IMR-90 (cell line): ENCODE measurements around the gene ABCA10. TPM values are rescaled to one million over a fixed set of nuclear protein-coding genes. Genes with fewer than 3 reads are reported as not detected.

Experiments
- ATAC-seq: fragments of 200-7000 bp; cut with Tn5 transposase; 2 replicates; pipeline ENCODE4 v1.9.1; 2020; ENCODE audit warnings: low read depth, mild to moderate bottlenecking, moderate library complexity
- BruUV-seq: library from RNA; stranded (reverse); fragments of 400-500 nt; replicated peaks from 2 replicates; lab custom pipeline; 2021; lab: Mats Ljungman, UMichigan
- CTCF ChIA-PET: fragments of 300-600 bp; formaldehyde crosslinking; extraction: SDS; loops from one replicate; lab custom pipeline; 2021; ENCODE audit warnings: antibody characterized with exemption; lab: Yijun Ruan, JAX
- POLR2A ChIA-PET: fragments of 300-600 bp; sonication (Branson Sonifier 250); formaldehyde crosslinking; loops from one replicate; lab custom pipeline; 2022; ENCODE audit warnings: antibody characterized with exemption; ENCODE audit not compliant: unreplicated experiment; lab: Charles Lee
- DNase-seq: peaks from one replicate; pipeline ENCODE4 v3.0.0; 2013
- H2AFZ ChIP-seq: replicated peaks from 2 replicates; pipeline ENCODE3; 2013; ENCODE audit warnings: low read length, mild to moderate bottlenecking; ENCODE audit not compliant: poor library complexity
- H2AK5ac ChIP-seq: 2 replicates; pipeline ENCODE4 v1.6.1; 2013; ENCODE audit warnings: low read depth, low read length, inconsistent platforms
- H2AK9ac ChIP-seq: replicated peaks from 2 replicates; pipeline ENCODE3; 2013; ENCODE audit warnings: mild to moderate bottlenecking, low read depth, low read length, moderate library complexity; ENCODE audit not compliant: poor library complexity
- H2BK120ac ChIP-seq: 2 replicates; pipeline ENCODE4 v1.6.1; 2013; ENCODE audit warnings: low read depth, low read length, inconsistent platforms
- H2BK15ac ChIP-seq: 3 replicates; pipeline ENCODE4 v1.6.1; 2013; ENCODE audit warnings: low read depth, low read length, inconsistent platforms
- H2BK20ac ChIP-seq: 2 replicates; pipeline ENCODE4 v1.6.1; 2013; ENCODE audit warnings: low read depth, mild to moderate bottlenecking, inconsistent platforms, low read length, moderate library complexity
- H2BK5ac ChIP-seq: 2 replicates; pipeline ENCODE4 v1.6.1; 2013; ENCODE audit warnings: mild to moderate bottlenecking, low read depth, low read length, inconsistent platforms; ENCODE audit not compliant: poor library complexity, severe bottlenecking
- H3K14ac ChIP-seq: replicated peaks from 2 replicates; pipeline ENCODE4 v1.6.1; 2013; ENCODE audit warnings: low read depth, low read length, inconsistent platforms
- H3K18ac ChIP-seq: 2 replicates; pipeline ENCODE4 v1.6.1; 2013; ENCODE audit warnings: low read depth, low read length, control low read depth
- H3K23ac ChIP-seq: 2 replicates; pipeline ENCODE4 v1.6.1; 2013; ENCODE audit warnings: low read depth, low read length, inconsistent platforms
- H3K27ac ChIP-seq: 2 replicates; pipeline ENCODE4 v1.5.1; 2013; ENCODE audit warnings: mild to moderate bottlenecking, control low read depth, low read length; ENCODE audit not compliant: insufficient read depth
- H3K27me3 ChIP-seq: 2 replicates; pipeline ENCODE4 v1.6.1; 2013; ENCODE audit warnings: low read length; ENCODE audit not compliant: control insufficient read depth, insufficient read depth
- H3K36me3 ChIP-seq: 2 replicates; pipeline ENCODE4 v1.6.1; 2013; ENCODE audit warnings: low read length, mixed read lengths; ENCODE audit not compliant: control insufficient read depth, insufficient read depth
- H3K4ac ChIP-seq: 2 replicates; pipeline ENCODE4 v1.6.1; 2013; ENCODE audit warnings: low read depth, low read length, inconsistent platforms
- H3K4me1 ChIP-seq: 2 replicates; pipeline ENCODE4 v1.6.1; 2013; ENCODE audit warnings: low read length, mixed read lengths; ENCODE audit not compliant: control insufficient read depth, insufficient read depth
- H3K4me2 ChIP-seq: 2 replicates; pipeline ENCODE4 v1.6.1; 2013; ENCODE audit warnings: low read depth, mild to moderate bottlenecking, control low read depth, low read length, moderate library complexity
- H3K4me3 ChIP-seq: 2 replicates; pipeline ENCODE4 v1.5.1; 2013; ENCODE audit warnings: low read depth, mild to moderate bottlenecking, control low read depth, low read length, moderate library complexity; ENCODE audit not compliant: insufficient read depth
- H3K56ac ChIP-seq: 2 replicates; pipeline ENCODE4 v1.6.1; 2013; ENCODE audit warnings: low read length, inconsistent platforms; ENCODE audit not compliant: insufficient read depth; ENCODE audit errors: extremely low read depth
- H3K79me1 ChIP-seq, 2 experiments: 2 replicates each; pipeline ENCODE4 v1.6.1; 2013; ENCODE audit warnings: low read length in 2 of 2, inconsistent platforms in 1 of 2, low read depth in 1 of 2
- H3K9ac ChIP-seq: 2 replicates; pipeline ENCODE4 v1.6.1; 2013; ENCODE audit warnings: low read depth, low read length, control low read depth
- H3K9me1 ChIP-seq: 2 replicates; pipeline ENCODE4 v1.6.1; 2013; ENCODE audit warnings: low read length, inconsistent platforms; ENCODE audit not compliant: insufficient read depth
- H3K9me3 ChIP-seq: 2 replicates; pipeline ENCODE4 v1.6.1; 2013; ENCODE audit warnings: low read length; ENCODE audit not compliant: control insufficient read depth, insufficient read depth
- H4K20me1 ChIP-seq: 2 replicates; pipeline ENCODE4 v1.6.1; 2013; ENCODE audit warnings: low read length, inconsistent platforms; ENCODE audit not compliant: insufficient read depth
- H4K5ac ChIP-seq: 2 replicates; pipeline ENCODE4 v1.6.1; 2013; ENCODE audit warnings: mild to moderate bottlenecking, low read depth, low read length, control low read depth
- H4K8ac ChIP-seq, 2 experiments: 2 replicates each; pipeline ENCODE4 v1.6.1; 2013; ENCODE audit warnings: low read depth in 2 of 2, low read length in 2 of 2, control low read depth in 1 of 2, inconsistent platforms in 1 of 2
- H4K91ac ChIP-seq: 2 replicates; pipeline ENCODE4 v1.6.1; 2013; ENCODE audit warnings: low read depth, low read length, inconsistent platforms; ENCODE audit not compliant: insufficient read depth
- CTCF ChIP-seq: conservative IDR thresholded peaks from 2 replicates; pipeline ENCODE4 v1.5.1; 2012; ENCODE audit warnings: mild to moderate bottlenecking, low read depth, low read length, improper control_type of control experiment
- ELK1 ChIP-seq: fragments of 150-350 bp; IDR thresholded peaks from 2 replicates; pipeline ENCODE4 v1.6.1; 2016; ENCODE audit warnings: low read depth, mild to moderate bottlenecking, low read length, moderate library complexity, borderline replicate concordance
- MAFK ChIP-seq: IDR thresholded peaks from 2 replicates; pipeline ENCODE4 v1.6.1; 2012; ENCODE audit warnings: low read depth, low read length, improper control_type of control experiment
- MAZ ChIP-seq: IDR thresholded peaks from 2 replicates; pipeline ENCODE4 v1.6.1; 2012; ENCODE audit warnings: low read depth, mild to moderate bottlenecking, low read length, improper control_type of control experiment, moderate library complexity, borderline replicate concordance
- MXI1 ChIP-seq: IDR thresholded peaks from 2 replicates; pipeline ENCODE4 v1.6.1; 2012; ENCODE audit warnings: low read depth, mild to moderate bottlenecking, low read length, moderate library complexity, borderline replicate concordance
- POLR2A ChIP-seq: IDR thresholded peaks from 2 replicates; pipeline ENCODE4 v1.6.1; 2012; ENCODE audit warnings: mild to moderate bottlenecking, low read depth, low read length
- RAD21 ChIP-seq: IDR thresholded peaks from 2 replicates; pipeline ENCODE4 v1.6.1; 2012; ENCODE audit warnings: low read length, improper control_type of control experiment
- dilution Hi-C: fragments of 300-500 bp; cut with HindIII; formaldehyde crosslinking; loops from one replicate; pipeline ENCODE4 v1.14.3; 2018; ENCODE audit warnings: low sequenced_read_pairs; ENCODE audit not compliant: unreplicated experiment
- in situ Hi-C: fragments of 300-500 bp; cut with MboI; formaldehyde crosslinking; loops from 3 replicates; pipeline ENCODE4 v1.14.3; 2019; ENCODE audit warnings: low sequenced_read_pairs, inconsistent platforms, mixed read lengths
- intact Hi-C: fragments of 100-400 bp; cut with micrococcal nuclease; formaldehyde crosslinking; loops from 2 replicates; pipeline ENCODE4 v1.10.0; 2022
- polyA plus RNA-seq, 3 experiments: library from polyadenylated mRNA; depleted of rRNA; stranded (reverse); fragments of >200 nt; gene quantifications; 2 replicates each; pipeline ENCODE4 v1.2.3, GENCODE V29; 2012; ENCODE audit warnings: low replicate concordance in 1 of 3
- total RNA-seq: library from RNA; depleted of rRNA; stranded (reverse); fragments of >200 nt; gene quantifications from 2 replicates; pipeline ENCODE4 v1.2.3, GENCODE V29; 2012
- TF ChIP-seq, protein P1 (sequence below): fragments of 150-350 bp; IDR thresholded peaks from 2 replicates; pipeline ENCODE4 v1.6.1; 2017; ENCODE audit warnings: mild to moderate bottlenecking, antibody characterized with exemption, low read length, low read depth

Gene ABCA10
- total and polyA plus RNA-seq, 2 of the 4 experiments (the other 2 are of a cell fraction): under 0.01 to 0.03 TPM

DNA sequence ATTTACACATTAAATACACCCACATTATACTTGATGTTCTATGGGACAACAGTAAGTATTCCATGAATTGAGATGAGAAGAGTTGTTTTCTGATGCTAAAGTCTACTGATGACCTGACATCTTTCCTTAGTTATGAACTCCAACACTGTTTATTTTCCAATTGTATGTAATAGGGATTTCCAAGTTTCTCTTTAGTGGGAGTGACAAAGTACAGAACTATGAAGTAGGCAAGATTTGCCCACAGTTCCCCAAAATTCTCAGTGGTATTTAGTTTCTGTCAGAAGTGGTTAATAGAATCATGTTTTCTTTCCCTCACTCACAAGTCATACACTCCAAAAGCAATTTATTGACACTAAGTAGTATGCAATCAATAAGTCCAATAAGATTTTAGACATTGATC is 64.4 kb downstream of the ABCA10 start:
- no peak overlapping the region for H3K9ac ChIP-seq
- H3K4me3 ChIP-seq: no peak overlapping the region
- no peak overlapping the region for H2BK20ac ChIP-seq
- no peak overlapping the region for H3K23ac ChIP-seq
- H2AK9ac ChIP-seq: no peak overlapping the region
- no peaks in the 10 kb centered on the region for H4K20me1 ChIP-seq
- H3K18ac ChIP-seq: no peak overlapping the region
- no peak overlapping the region for H2BK15ac ChIP-seq
- no peaks in the 10 kb centered on the region for H3K4me1 ChIP-seq
- H3K4me2 ChIP-seq: no peak overlapping the region
- H2AK5ac ChIP-seq: no peak overlapping the region
- dilution Hi-C loops: no loop called here
- H2AFZ ChIP-seq: no peak overlapping the region
- no peak for DNase-seq
- CTCF ChIA-PET: no interaction called here
- H3K79me1 ChIP-seq: no peaks in the 10 kb centered on the region
- no peak overlapping the region for H3K4ac ChIP-seq
- no peak overlapping the region for H4K8ac ChIP-seq
- intact Hi-C loops: no loop called here
- no peaks in the 10 kb centered on the region for H3K9me3 ChIP-seq
- BruUV-seq: no TSS peak
- no peak overlapping the region for H4K5ac ChIP-seq
- no peak for TF ChIP-seq MXI1
- TF ChIP-seq, protein P1, sequence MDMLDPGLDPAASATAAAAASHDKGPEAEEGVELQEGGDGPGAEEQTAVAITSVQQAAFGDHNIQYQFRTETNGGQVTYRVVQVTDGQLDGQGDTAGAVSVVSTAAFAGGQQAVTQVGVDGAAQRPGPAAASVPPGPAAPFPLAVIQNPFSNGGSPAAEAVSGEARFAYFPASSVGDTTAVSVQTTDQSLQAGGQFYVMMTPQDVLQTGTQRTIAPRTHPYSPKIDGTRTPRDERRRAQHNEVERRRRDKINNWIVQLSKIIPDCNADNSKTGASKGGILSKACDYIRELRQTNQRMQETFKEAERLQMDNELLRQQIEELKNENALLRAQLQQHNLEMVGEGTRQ: no peak
- TF ChIP-seq POLR2A: no peak
- TF ChIP-seq MAFK: no peak
- TF ChIP-seq CTCF: no peak
- TF ChIP-seq ELK1: no peak
- TF ChIP-seq RAD21: no peak
- TF ChIP-seq MAZ: no peak
- H2BK120ac ChIP-seq: no peak overlapping the region
- no peaks in the 10 kb centered on the region for H3K36me3 ChIP-seq
- H3K27me3 ChIP-seq: no peaks in the 10 kb centered on the region
- POLR2A ChIA-PET: no interaction called here
- in situ Hi-C loops: no loop called here
- no peaks in the 10 kb centered on the region for H3K9me1 ChIP-seq
- H3K27ac ChIP-seq: no peak overlapping the region
- no peak overlapping the region for H3K14ac ChIP-seq
- H3K56ac ChIP-seq: no peak overlapping the region
- no peak overlapping the region for H2BK5ac ChIP-seq
- no peak overlapping the region for H4K91ac ChIP-seq
- no peak for ATAC-seq
